Osteocyte (in vitro differentiated cells): Measurements from ENCODE around the gene SGPL1. TPM values are rescaled to one million over a fixed set of nuclear protein-coding genes. Genes with fewer than 3 reads are reported as not detected.

ENCODE experiments used
- DNase-seq: peaks from one replicate; pipeline ENCODE4 v3.0.0; 2021; ENCODE audit warnings: mixed read lengths; ENCODE audit not compliant: unreplicated experiment; ENCODE audit errors: extremely low spot score
- H3K27ac Mint-ChIP-seq: one replicate; pipeline ENCODE4 v1.8.0; 2021; ENCODE audit warnings: mild to moderate bottlenecking, mixed read lengths; ENCODE audit not compliant: unreplicated experiment
- H3K27me3 Mint-ChIP-seq: one replicate; pipeline ENCODE4 v1.8.0; 2021; ENCODE audit warnings: mixed read lengths; ENCODE audit not compliant: unreplicated experiment
- H3K36me3 Mint-ChIP-seq: one replicate; pipeline ENCODE4 v1.8.0; 2021; ENCODE audit warnings: mixed read lengths; ENCODE audit not compliant: unreplicated experiment
- H3K4me1 Mint-ChIP-seq: one replicate; pipeline ENCODE4 v1.8.0; 2021; ENCODE audit warnings: mixed read lengths; ENCODE audit not compliant: unreplicated experiment
- H3K4me3 Mint-ChIP-seq: one replicate; pipeline ENCODE4 v1.8.0; 2021; ENCODE audit warnings: mild to moderate bottlenecking, moderate library complexity, mixed read lengths; ENCODE audit not compliant: unreplicated experiment
- H3K9me3 Mint-ChIP-seq: one replicate; pipeline ENCODE4 v1.8.0; 2021; ENCODE audit warnings: mixed read lengths; ENCODE audit not compliant: unreplicated experiment
- CTCF ChIP-seq: fragments of 200-600 bp; sonication (generic); IDR thresholded peaks from 2 replicates; pipeline ENCODE4 v1.5.0; 2021; ENCODE audit warnings: antibody characterized with exemption, mild to moderate bottlenecking, moderate library complexity
- total RNA-seq: library from RNA; stranded (reverse); gene quantifications from 2 replicates; pipeline ENCODE4 v1.2.1, GENCODE V29; 2021

SGPL1 gene
- total RNA-seq, 1 donor from 2014 or later = 58.1 TPM

DNA sequence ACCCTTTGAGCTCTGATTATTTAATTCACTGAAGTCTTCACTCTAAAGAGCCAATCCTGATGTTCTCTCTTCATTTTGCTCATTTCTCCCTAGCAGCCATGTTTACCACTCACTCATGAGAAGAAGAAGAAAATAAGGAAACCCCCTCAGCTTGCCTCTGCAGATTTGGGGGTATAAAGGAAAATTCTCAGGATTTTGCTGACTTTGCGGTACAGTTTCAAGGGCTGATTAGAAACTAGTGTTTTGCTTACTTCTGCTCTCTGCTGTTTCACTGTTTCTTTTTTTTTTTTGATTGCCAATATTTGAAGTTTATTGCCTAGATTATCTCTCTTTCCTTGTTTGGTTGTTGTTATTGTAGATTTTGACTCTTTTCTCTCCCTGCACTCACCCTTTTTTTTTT, 49.2 kb downstream of the SGPL1 start:
- no peak for TF ChIP-seq CTCF
- no peak overlapping the region for H3K4me3 Mint-ChIP-seq

DNA sequence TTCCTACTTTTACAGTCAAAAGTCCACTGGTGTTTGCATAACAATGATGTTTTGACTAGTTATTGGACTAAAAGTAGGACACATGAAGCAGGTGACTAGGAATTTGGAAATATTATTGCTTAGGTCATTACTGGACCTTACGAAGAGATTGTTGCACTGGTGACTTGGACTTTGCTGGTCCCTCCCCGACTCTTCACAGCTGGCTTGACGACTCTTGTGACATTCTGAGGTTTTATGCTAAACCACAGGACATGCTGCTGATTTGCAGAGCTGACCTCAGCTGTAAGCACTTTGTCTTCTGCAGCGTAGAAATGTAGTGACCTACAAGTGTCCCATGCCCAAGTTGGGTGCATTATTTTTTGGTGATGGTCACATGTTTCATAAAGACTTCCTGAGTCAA, 50.7 kb downstream of the SGPL1 start:
- H3K9me3 Mint-ChIP-seq = no peaks in the 10 kb centered on the region
- H3K27ac Mint-ChIP-seq = no peak overlapping the region
- no peaks in the 10 kb centered on the region for H3K27me3 Mint-ChIP-seq
- no peak for DNase-seq
- peaks cover 28% of the 10 kb centered on the region for H3K36me3 Mint-ChIP-seq
- TF ChIP-seq CTCF = no peak
- H3K4me3 Mint-ChIP-seq = no peak overlapping the region
- peaks cover 23% of the 10 kb centered on the region for H3K4me1 Mint-ChIP-seq

More for the DNA sequence above, 49.2 kb downstream of the SGPL1 start:
- peak overlapping the region; percentile 68 for H3K27ac Mint-ChIP-seq
- DNase-seq = no peak
- H3K27me3 Mint-ChIP-seq = no peaks in the 10 kb centered on the region
- H3K36me3 Mint-ChIP-seq = peaks cover 34% of the 10 kb centered on the region
- H3K9me3 Mint-ChIP-seq = no peaks in the 10 kb centered on the region
- peaks cover 23% of the 10 kb centered on the region for H3K4me1 Mint-ChIP-seq

DNA sequence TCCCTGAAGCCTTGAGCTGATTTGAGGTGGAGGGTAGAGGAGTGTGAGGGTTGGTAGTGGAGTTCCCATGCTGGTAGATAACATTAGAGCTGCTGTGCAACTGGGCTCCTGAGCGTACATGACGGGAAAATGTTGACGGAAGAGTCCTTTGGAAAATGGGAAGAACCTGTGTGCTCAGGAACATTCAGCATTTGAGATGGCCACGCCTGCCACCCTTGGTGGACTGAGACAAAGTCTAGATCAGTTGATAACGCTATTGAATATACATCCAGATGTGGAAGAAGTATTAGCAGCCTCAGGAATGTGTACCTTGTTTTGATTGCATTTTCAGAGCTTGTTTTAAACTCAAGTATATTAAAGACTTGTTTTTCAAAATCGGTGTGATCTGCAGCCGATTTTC, 56.5 kb downstream of the SGPL1 start:
- no peaks in the 10 kb centered on the region for H3K27me3 Mint-ChIP-seq
- H3K27ac Mint-ChIP-seq = no peak overlapping the region
- H3K9me3 Mint-ChIP-seq = no peaks in the 10 kb centered on the region
- no peak for TF ChIP-seq CTCF
- peaks cover 40% of the 10 kb centered on the region for H3K36me3 Mint-ChIP-seq
- DNase-seq = no peak
- no peaks in the 10 kb centered on the region for H3K4me1 Mint-ChIP-seq
- no peak overlapping the region for H3K4me3 Mint-ChIP-seq

GRCh38 chr10:70874061-70874460, 58.3 kb downstream of the SGPL1 start:
- peaks cover 38% of the 10 kb centered on the region for H3K36me3 Mint-ChIP-seq
- H3K27me3 Mint-ChIP-seq = no peaks in the 10 kb centered on the region
- H3K9me3 Mint-ChIP-seq = no peaks in the 10 kb centered on the region
- DNase-seq = no peak
- H3K4me3 Mint-ChIP-seq = no peak overlapping the region
- H3K4me1 Mint-ChIP-seq = no peaks in the 10 kb centered on the region
- TF ChIP-seq CTCF = no peak
- no peak overlapping the region for H3K27ac Mint-ChIP-seq

GRCh38 chr10:70879207-70879606, 63.5 kb downstream of the SGPL1 start:
- no peak overlapping the region for H3K27ac Mint-ChIP-seq
- H3K9me3 Mint-ChIP-seq = no peaks in the 10 kb centered on the region
- no peak for TF ChIP-seq CTCF
- no peaks in the 10 kb centered on the region for H3K27me3 Mint-ChIP-seq
- no peaks in the 10 kb centered on the region for H3K4me1 Mint-ChIP-seq
- DNase-seq = no peak
- H3K36me3 Mint-ChIP-seq = peaks cover 22% of the 10 kb centered on the region
- no peak overlapping the region for H3K4me3 Mint-ChIP-seq
